Gastrocnemius medialis (tissue), 4 donors: ENCODE results near the gene ATG4B. TPM values are rescaled to one million over a fixed set of nuclear protein-coding genes. Genes with fewer than 3 reads are reported as not detected.

Experiments
- ATAC-seq, 2 donors: fragments of 150-250 bp; one replicate each; pipeline ENCODE4 v1.9.1; 2016
- DNase-seq, 2 donors: peaks; one replicate each; pipeline ENCODE4 v3.0.0-alpha.2; 2019
- H3K27ac ChIP-seq, 4 donors: fragments of 200-600 bp; sonication (generic); 1 replicate in 1 of 4; 2 replicates in 3 of 4; pipeline ENCODE4 v1.5.1; 2016 to 2018; ENCODE audit warnings: mild to moderate bottlenecking in 2 of 4, moderate library complexity in 1 of 4
- H3K27me3 ChIP-seq, 3 donors: fragments of 200-600 bp; sonication (generic) in 2 of 3; 1 replicate in 1 of 3; 2 replicates in 2 of 3; pipeline versions ENCODE4 v1.5.1 to v1.6.0; 2016 to 2019; ENCODE audit warnings: mild to moderate bottlenecking in 1 of 3, moderate library complexity in 1 of 3
- H3K36me3 ChIP-seq, 2 donors: fragments of 200-600 bp; sonication (generic) in 1 of 2; one replicate each; pipeline ENCODE4 v1.5.1; 2017 to 2018
- H3K4me1 ChIP-seq, 2 donors: fragments of 200-600 bp; sonication (generic) in 1 of 2; one replicate each; pipeline ENCODE4 v1.5.1; 2016 to 2017; ENCODE audit warnings: mild to moderate bottlenecking in 2 of 2
- H3K4me3 ChIP-seq, 4 donors: fragments of 200-600 bp; sonication (generic) in 3 of 4; 1 replicate in 1 of 4; 2 replicates in 3 of 4; pipeline ENCODE4 v1.5.1; 2016 to 2019; ENCODE audit warnings: mild to moderate bottlenecking in 2 of 4
- H3K9me3 ChIP-seq, 3 donors: fragments of 200-600 bp; sonication (generic) in 2 of 3; 1 replicate in 1 of 3; 2 replicates in 2 of 3; pipeline ENCODE4 v1.5.1; 2016 to 2019
- POLR2A ChIP-seq, 2 donors: fragments of 450-650 bp; IDR thresholded peaks; one replicate each; pipeline ENCODE4 v1.6.1; 2017; ENCODE audit warnings: antibody characterized with exemption in 2 of 2, mild to moderate bottlenecking in 2 of 2, moderate library complexity in 2 of 2
- in situ Hi-C, 4 donors: fragments of 200-750 bp; cut with MboI; loops; one replicate each; pipeline versions ENCODE4 v1.15.0 to v1.8.0; 2017; ENCODE audit warnings: low sequenced_read_pairs in 4 of 4
- intact Hi-C: fragments of 100-400 bp; cut with DNase I; formaldehyde crosslinking; loops from one replicate; pipeline ENCODE4 v1.15.1; 2023; ENCODE audit warnings: low total_unique reads
- total RNA-seq, 4 donors: library from RNA; depleted of rRNA; stranded (reverse); fragments of >200 nt; gene quantifications; one replicate each; pipeline versions ENCODE4 v1.1.0 to v1.2.3, GENCODE V29; 2016
- TF ChIP-seq, protein P1 (sequence below), 5 experiments: fragments of 450-650 bp in 3 of 5; fragments of 200-600 bp in 2 of 5; sonication (generic) in 2 of 5; IDR thresholded peaks in 4 of 5; conservative IDR thresholded peaks in 1 of 5; 1 replicate in 4 of 5; 2 replicates in 1 of 5; pipeline ENCODE4 v1.5.1; 2016 to 2019; ENCODE audit warnings: antibody characterized with exemption in 5 of 5, mild to moderate bottlenecking in 3 of 5, moderate library complexity in 3 of 5

ATG4B gene
- total RNA-seq, 4 donors from 2014 or later: 32.0 to 57.5 (median 49.8) TPM

DNA sequence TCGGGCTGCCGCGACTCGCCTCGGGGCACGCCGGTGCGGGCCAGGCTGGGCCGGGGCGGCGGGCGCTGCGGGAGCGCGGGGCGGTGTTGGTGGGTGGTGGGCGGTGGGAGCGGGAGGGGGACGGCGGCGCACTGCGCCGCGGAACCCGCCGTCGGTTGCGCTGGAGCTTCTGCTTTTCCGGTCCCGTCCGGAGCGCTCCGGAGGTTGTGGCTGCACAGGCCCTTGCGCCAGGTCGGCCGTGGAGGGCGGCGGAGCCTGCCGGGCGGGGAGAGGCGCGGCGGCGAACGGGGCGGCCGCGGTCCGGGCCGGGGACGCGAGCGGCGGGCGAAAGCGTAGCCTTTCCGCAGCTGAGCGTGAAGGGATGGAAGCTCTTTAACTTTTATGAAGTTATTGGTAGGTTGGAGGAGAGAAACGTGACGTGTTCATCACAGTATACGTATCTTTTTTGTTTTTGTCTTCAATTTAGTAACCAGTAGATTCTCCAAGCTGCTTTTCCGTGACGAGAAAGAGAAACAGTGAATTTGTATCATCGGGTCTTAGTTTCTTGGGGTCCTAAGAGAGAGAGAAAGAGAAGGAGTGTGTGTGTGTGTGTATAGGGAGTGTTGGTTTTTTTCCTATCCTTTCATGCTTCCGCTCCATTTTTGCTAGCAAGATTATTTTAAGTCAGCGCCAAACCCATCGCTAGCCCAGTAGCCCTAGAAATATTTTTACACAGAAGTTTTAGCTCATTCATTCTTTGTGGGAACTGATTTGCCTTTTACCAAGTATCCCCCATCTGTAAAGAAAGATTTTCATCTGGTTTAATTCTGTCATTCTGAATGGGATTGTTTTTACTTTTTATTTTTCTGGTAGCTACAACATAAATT, 535 bp downstream of the ATG4B start:
- H3K27me3 ChIP-seq: no peaks in the 10 kb centered on the region
- TF ChIP-seq, protein P1, sequence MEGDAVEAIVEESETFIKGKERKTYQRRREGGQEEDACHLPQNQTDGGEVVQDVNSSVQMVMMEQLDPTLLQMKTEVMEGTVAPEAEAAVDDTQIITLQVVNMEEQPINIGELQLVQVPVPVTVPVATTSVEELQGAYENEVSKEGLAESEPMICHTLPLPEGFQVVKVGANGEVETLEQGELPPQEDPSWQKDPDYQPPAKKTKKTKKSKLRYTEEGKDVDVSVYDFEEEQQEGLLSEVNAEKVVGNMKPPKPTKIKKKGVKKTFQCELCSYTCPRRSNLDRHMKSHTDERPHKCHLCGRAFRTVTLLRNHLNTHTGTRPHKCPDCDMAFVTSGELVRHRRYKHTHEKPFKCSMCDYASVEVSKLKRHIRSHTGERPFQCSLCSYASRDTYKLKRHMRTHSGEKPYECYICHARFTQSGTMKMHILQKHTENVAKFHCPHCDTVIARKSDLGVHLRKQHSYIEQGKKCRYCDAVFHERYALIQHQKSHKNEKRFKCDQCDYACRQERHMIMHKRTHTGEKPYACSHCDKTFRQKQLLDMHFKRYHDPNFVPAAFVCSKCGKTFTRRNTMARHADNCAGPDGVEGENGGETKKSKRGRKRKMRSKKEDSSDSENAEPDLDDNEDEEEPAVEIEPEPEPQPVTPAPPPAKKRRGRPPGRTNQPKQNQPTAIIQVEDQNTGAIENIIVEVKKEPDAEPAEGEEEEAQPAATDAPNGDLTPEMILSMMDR (IDR thresholded peaks at IDR 0.05 in 4 of 5, conservative IDR thresholded peaks at IDR 0.05 in 1 of 5): no peak
- TF ChIP-seq POLR2A (IDR thresholded peaks at IDR 0.05): no peak
- DNase-seq: no peak
- H3K27ac ChIP-seq: peak overlapping the region; percentile 92 to 100 (median 98)
- no peaks in the 10 kb centered on the region for H3K9me3 ChIP-seq
- H3K36me3 ChIP-seq: peaks cover 0 to 19% of the 10 kb centered on the region in 2 donors
- ATAC-seq: peak; percentile 3 to 18
- peaks cover 41 to 49% of the 10 kb centered on the region in 2 donors for H3K4me1 ChIP-seq
- H3K4me3 ChIP-seq: peak overlapping the region; percentile 73 to 95 (median 86)
- in situ Hi-C loops: no loop called here
- intact Hi-C loops: loop anchor here (1.0 to 10.0 kb wide), 6 partner anchors 21 to 1053 kb away; partner anchors contain the start of genes CAPN10, DTYMK, FARP2 and HDLBP

DNA sequence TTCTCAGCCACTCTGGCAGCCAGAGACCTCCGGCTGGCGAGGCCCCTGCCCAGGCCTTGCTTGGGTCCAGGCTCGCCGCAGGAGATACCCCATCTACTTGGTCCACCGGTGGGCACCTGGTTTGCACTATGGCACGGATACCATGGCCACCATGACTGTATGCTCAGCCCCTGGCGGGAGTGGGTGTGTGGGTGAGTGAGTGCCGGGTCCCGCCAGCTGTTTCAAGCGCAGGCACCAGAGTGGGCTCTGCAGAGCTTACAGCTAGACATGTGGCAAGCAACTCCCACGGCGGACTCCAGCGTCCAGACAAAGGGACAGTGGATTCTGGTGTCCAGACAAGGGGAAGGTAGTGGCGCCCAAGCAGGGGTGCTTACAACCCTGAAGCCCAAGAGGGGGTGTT, 1.4 kb downstream of the ATG4B start:
- intact Hi-C loops (loop anchor here (10.0 kb wide), 2 partner anchors 284 to 1054 kb away; partner anchors contain the start of genes CAPN10 and FARP2), in situ Hi-C loops (no loop called here)
- no peak for ATAC-seq
- Histone ChIP-seq H3K27ac (no peak overlapping the region), H3K4me3 (peak overlapping the region; percentile 73 to 95 (median 86)), H3K36me3 (peaks cover 0 to 10% of the 10 kb centered on the region in 2 donors), H3K27me3 (no peaks in the 10 kb centered on the region), H3K4me1 (peaks cover 41 to 49% of the 10 kb centered on the region in 2 donors), H3K9me3 (no peaks in the 10 kb centered on the region)
- no peak for TF ChIP-seq POLR2A (IDR thresholded peaks at IDR 0.05)
- TF ChIP-seq, protein P1 (IDR thresholded peaks at IDR 0.05 in 4 of 5, conservative IDR thresholded peaks at IDR 0.05 in 1 of 5): no peak
- DNase-seq: no peak

DNA sequence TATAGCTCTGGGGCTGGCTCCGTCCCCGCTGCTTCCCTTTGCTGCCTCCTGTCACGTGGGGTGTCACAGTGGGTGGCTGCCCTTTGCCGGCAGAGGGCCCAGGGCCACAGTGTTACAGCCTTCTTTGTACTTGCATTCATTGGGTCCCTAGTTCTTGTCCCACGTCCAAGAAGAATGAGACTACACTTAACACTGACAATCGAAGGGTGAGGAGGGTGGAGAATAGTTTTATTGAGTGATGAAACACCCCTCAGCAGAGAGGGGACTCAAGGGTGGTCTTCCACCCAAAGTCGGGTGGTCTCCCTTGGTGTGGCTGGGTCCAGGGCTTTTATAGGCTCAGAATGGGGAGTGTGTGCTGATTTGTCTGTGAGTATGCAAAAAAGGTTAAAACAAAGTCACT, 1.9 kb downstream of the ATG4B start:
- no peak for DNase-seq
- H3K36me3 ChIP-seq: peaks cover 0 to 9% of the 10 kb centered on the region in 2 donors
- H3K4me1 ChIP-seq: peaks cover 41 to 49% of the 10 kb centered on the region in 2 donors
- ATAC-seq: no peak
- intact Hi-C loops: loop anchor here (10.0 kb wide), 2 partner anchors 285 to 1055 kb away; partner anchors contain the start of genes CAPN10 and FARP2
- H3K9me3 ChIP-seq: no peaks in the 10 kb centered on the region
- H3K27ac ChIP-seq: no peak overlapping the region
- in situ Hi-C loops: no loop called here
- no peaks in the 10 kb centered on the region for H3K27me3 ChIP-seq
- peak overlapping the region in 1 of 4 donors; percentile 73 for H3K4me3 ChIP-seq
- TF ChIP-seq, protein P1 (IDR thresholded peaks at IDR 0.05 in 4 of 5, conservative IDR thresholded peaks at IDR 0.05 in 1 of 5): no peak
- TF ChIP-seq POLR2A (IDR thresholded peaks at IDR 0.05): no peak

DNA sequence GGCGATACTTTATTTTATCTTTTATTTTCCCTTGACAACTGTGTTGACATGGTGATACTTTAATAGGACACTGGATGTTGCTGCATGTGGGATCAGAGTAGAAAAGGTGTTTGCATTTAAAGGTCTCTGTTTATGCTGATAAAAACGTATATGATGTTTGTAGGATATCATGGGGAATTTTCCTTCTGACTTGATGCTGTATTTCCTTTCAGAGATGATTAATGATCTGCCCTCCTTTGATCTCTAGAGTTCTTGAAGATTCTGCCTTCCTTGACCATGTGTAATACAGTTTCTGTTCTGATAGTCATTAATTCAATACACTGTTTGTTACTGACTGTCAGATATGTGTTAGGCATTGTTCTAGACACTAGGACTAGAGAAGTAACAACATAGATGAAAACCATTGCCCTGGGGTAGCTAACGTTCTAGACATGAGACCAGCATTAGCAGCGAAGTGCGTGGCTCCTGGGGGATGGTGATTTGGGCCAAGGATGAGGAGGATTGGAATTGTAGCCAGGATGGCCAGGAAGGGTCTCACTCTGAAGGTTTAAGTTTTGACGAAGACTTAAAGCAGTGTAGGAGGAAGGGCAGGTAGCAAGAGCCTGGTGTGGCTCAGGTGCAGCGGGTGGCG, 2.8 kb downstream of the ATG4B start:
- Histone ChIP-seq H3K27ac (no peak overlapping the region), H3K27me3 (no peaks in the 10 kb centered on the region), H3K9me3 (no peaks in the 10 kb centered on the region), H3K36me3 (peaks cover 0 to 9% of the 10 kb centered on the region in 2 donors), H3K4me3 (no peak overlapping the region), H3K4me1 (peaks cover 40 to 44% of the 10 kb centered on the region in 2 donors)
- TF ChIP-seq, protein P1 (IDR thresholded peaks at IDR 0.05 in 4 of 5, conservative IDR thresholded peaks at IDR 0.05 in 1 of 5): no peak
- TF ChIP-seq POLR2A (IDR thresholded peaks at IDR 0.05): no peak
- in situ Hi-C loops (no loop called here), intact Hi-C loops (no loop called here)
- DNase-seq (no peak), ATAC-seq (no peak)
